SHP77 (cell line): ENCODE results near the gene OTULINL.
"Not testable (repeated sequence)": the region's sequence is repeated elsewhere in the genome, so short reads cannot be mapped to it uniquely, and the experiment has no call there.

Experiments used
- DNase-seq, 2 experiments: peaks; one replicate each; lab custom pipeline; 2025; lab: John Stamatoyannopoulos, UW

Gene OTULINL

GRCh38 chr5:14581106-14581890 is at the start of gene OTULINL:
OTULINL (plus strand) TSS chr5:14581792; CDS start chr5:14581895, 103 bp downstream.
- DNase-seq = peak; percentile 89 to 95

- no peak for DNase-seq
Observed at GRCh38 chr5:14532180-14532579, 49.4 kb upstream of the OTULINL start.

DNA sequence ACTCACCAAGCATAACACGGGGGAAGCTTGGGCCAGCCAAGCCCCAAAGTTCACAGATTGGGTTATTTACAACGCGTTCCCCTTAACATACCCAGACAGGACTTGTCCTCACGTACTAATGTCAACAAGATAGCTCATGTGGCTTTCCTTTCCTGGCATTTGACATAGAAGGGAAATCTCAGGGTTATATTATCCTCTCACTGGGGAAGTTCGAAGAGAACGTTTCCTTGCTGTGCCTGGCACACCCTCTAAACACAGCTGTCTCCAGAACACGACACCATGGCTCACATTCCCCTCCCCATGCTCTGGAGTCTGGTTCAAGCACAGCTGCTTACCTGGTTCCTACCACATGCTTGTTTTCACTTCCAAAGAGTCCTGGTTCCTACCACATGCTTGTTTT is 46.8 kb upstream of the OTULINL start:
- peak; percentile 29 to 42 for DNase-seq

DNA sequence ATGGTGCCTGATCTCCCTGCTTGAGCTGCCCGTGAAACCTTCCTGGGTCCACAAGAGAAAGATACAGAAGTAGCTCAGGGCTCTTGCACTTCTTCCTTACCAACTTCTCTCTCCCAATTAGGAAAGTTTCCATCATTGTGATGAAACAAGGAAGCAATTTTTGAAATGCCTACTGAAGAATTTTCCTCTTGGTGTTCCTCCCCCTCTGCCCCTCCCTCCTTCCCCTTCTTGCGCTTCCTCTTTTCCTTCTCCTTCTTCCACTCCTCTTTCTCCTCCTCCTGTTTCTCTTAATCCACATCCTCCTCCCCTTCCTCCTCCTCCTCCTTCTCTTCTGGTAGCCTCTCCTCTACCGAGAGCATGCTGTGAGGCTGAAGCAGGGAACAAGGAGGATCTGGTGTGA is 36.3 kb upstream of the OTULINL start:
- DNase-seq = no peak

DNA sequence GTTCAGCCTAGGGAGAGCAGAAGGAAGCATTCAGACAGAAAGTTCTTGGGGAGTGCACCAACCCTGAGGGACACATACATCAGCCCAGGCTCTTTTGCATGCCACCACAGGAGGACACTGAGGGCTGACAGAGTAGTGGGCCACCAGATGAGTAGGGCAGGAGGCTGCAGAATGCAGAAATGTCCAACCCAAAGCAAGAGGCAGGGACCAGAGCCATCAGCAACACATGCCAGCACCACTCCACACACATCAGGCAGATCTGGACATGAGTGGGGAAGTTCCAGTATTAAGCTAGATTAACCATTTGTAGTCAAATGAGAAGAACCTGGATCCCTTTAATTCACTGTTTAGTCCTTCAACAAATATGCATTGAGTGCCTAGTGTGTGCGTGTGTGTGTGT is 35.7 kb upstream of the OTULINL start:
- DNase-seq = no peak

GRCh38 chr5:14547666-14548065 is 33.9 kb upstream of the OTULINL start:
- DNase-seq = no peak

DNA sequence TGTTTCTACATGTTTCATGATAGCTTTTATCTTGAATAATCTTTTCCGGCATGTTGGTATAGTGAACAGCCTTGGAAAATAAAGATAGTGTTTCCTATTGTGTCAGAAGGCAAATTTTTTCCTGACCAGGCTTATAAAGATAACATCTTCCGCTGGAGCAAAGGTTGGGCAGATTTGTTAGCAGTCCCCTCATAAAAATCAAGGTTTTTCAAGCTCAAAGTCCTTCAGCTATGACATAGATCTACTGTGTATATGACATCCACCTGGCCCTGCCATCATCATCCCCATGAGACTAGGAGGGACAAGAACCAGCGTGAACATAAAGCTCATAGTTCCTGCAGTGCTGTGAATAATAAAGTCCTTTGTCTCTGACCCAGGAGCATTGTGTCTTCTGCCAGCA is 30.4 kb upstream of the OTULINL start:
- DNase-seq = no peak

DNA sequence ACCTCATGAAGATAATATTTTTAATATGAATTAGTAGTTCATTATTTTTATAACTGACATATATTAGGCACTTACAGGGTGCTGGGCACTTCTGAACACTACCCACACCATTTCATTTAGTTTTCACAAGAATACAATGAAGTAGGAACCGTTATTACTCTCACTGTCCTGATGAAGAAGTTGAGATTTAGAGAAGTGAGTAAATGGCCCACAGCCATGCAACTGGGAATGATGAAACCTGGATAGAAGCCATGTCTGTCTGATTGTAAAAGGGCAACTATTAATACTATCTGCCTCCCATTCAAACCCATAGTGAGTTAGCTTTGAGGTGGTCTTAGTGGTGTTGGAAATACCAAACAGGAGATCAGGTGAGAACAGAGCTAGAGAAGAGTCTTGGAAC is 29.6 kb upstream of the OTULINL start:
- DNase-seq = no peak

DNA sequence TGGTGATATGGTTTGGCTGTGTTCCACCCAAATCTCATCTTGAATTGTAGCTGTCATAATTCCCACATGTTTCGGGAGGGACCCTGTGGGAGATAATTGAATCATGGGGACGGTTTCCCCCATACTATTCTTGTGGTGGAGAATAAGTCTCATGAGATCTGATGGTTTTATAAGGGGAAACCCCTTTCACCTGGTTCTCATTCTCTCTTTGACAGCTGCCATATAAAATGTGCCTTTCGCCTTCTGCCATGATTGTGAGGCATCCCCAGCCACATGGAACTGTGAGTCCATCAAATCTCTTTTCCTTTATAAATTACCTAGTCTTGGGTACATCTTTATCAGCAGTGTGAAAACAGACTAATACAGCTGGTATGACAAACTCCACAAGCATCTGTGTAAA is 27.3 kb upstream of the OTULINL start:
- not testable (repeated sequence) for DNase-seq

DNA sequence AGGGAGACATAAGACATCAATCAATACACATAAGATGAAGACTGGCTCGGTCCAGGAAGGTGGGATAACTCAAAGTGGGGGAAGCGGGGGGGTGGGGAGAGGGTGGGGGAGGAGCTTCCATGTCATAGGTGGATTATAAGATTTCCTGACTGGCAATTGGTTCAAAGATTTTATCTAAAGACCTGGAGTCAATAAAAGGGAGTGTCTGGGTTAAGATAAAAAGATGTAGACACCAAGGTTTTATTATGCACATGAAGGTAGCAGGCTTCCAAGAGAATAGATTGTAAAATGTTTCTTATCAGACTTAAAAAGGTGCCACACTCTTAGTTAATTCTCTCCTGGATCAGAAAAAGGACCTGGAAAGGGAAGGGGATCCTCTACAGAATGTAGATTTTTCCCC is 25.6 kb upstream of the OTULINL start:
- no peak for DNase-seq

- no peak for DNase-seq
Observed at GRCh38 chr5:14557203-14557770, 24.3 kb upstream of the OTULINL start.

DNA sequence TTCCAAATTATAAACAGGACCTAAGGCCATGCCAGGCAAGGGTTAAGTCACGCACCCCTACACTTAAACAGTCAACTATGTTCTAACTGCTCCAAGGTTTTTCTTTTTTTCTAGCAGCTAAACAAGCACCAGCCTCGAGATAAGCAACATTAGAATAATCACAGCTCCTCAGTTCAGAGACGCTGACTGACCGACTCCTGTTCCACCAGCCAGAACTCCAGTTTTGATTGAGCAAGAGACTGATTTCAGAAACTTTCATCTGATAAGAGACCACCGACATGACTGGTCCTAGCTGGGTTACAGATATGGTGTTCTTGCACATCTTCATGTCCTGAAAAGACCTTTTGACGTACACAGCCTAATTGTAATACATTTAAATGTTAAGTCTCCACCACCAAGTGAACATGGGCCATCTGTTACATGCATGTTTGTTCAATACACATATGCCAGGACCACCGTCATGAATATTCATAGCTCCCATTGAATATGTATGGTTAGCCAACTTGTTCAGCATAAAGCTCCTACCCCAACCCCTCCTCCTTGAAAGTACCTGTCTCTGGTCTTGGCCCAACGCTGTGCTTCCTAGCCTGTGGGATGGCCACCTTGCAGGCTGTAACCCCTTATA is 23.7 kb upstream of the OTULINL start:
- no peak for DNase-seq

- DNase-seq = peak; percentile 99 to 100
Observed at GRCh38 chr5:14560091-14560595, 21.4 kb upstream of the OTULINL start.

DNA sequence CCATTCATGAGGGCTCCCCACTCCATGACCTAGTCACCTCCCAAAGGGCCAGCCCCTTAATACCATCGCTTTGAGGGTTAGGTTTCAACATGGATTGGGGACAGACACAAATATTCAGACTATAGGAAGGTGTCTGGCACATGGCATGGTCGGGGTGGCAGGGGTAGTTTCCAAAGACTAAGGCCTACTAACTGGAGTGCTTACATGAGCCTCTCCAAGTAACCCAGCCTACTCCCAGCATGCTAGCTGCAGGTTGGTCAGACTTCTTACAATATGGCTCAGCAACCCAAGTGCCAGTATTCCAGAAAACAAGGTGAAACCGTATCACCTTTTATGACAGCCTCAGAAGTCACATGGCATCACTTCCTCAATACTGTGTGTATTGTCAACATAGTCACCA is 19.9 kb upstream of the OTULINL start:
- DNase-seq = no peak

DNA sequence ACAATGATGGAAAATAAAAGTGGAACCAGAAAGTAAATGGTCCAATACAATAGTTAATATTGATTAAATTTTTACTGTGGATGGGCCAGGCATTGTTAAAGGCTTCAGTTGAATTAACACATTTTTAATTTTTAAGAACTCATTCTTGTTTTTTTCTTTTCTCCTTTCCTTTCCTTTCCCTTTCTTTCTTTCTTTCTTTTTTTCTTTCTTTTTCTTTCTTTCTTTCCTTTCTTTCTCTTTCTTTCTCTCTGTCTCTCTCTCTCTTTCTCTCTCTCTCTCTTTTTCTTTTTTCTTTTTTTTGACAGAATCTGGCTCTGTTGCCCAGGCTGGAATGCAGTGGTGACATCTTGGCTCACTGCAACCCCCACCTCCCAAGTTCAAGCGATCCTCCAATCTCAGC is 13.3 kb upstream of the OTULINL start:
- DNase-seq = no peak

- peak; percentile 79 to 80 for DNase-seq
Observed at GRCh38 chr5:14569948-14570691, 11.5 kb upstream of the OTULINL start.

DNA sequence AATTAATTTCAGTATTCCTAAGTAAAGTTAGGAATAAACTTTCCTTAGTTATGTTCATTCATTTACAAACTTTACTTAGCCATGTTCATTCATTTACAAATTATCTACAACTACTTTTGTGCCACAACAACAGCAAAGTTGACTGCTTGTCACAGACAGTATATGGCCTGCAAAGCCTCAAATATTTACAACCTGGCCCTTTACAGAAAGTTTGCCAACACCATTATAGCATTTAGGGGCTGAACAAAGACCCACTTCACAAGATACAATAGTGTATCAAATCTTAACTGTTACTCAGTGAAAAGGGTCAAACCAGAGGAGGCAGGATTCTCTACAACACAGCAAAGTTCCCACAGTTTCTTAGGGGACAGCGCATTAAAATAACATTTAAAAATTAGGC is 9.7 kb upstream of the OTULINL start:
- no peak for DNase-seq

- no peak for DNase-seq
Observed at GRCh38 chr5:14572385-14572784, 9.2 kb upstream of the OTULINL start.

GRCh38 chr5:14572836-14573235 is 8.8 kb upstream of the OTULINL start:
- no peak for DNase-seq

DNA sequence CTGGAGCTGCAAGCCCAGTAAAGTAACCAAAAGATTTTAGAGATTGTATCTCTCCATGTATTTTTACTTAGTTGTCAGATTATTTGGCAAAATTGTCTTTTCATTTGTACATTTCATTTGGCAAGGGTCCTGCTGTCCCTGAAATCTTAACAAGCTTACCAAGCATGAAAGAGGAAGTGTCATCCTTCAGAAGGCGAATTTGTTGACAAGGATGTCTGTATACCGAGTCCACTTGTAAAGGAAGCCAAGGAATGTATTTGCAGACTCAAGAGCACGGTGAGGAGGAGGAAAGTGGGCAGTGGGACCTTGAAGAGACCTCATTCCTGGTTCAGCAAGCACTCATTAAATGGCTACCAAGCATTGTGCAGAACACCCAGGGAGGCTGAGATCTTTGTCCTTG is 7.5 kb upstream of the OTULINL start:
- DNase-seq = no peak

GRCh38 chr5:14574891-14575508 is 6.6 kb upstream of the OTULINL start:
- DNase-seq = peak; percentile 61 to 71

- DNase-seq = no peak
Observed at GRCh38 chr5:14576206-14576605, 5.4 kb upstream of the OTULINL start.
